ENCODE data around the gene APOL4.
"Not testable (repeated sequence)": the region's sequence is repeated elsewhere in the genome, so short reads cannot be mapped to it uniquely, and the experiment has no call there.

Gene APOL4

GRCh38 chr22:36218648-36219193, 17.1 kb upstream of the APOL4 start:
- in situ Hi-C loops (cut with HindIII; ENCODE audit: low sequenced_read_pairs), result no loop called here
- no peak overlapping the region for H3K4me3 ChIP-seq (ENCODE audit: low read depth, low read length)
- no peak for DNase-seq (ENCODE audit: low read depth)
- no peak for TF ChIP-seq CTCF (IDR thresholded peaks at IDR 0.05; ENCODE audit: low read depth, low read length, missing control alignments)

GRCh38 chr22:36215981-36216380, 14.4 kb upstream of the APOL4 start:
- TF ChIP-seq CTCF (IDR thresholded peaks at IDR 0.05; ENCODE audit: low read depth, low read length, missing control alignments), result no peak
- H3K4me3 ChIP-seq (ENCODE audit: low read depth, low read length), result no peak overlapping the region
- in situ Hi-C loops (cut with HindIII; ENCODE audit: low sequenced_read_pairs), result no loop called here
- DNase-seq (ENCODE audit: low read depth), result no peak

- DNase-seq (ENCODE audit: low read depth), result no peak
- in situ Hi-C loops (cut with HindIII; ENCODE audit: low sequenced_read_pairs), result no loop called here
- no peak overlapping the region for H3K4me3 ChIP-seq (ENCODE audit: low read depth, low read length)
- TF ChIP-seq CTCF (IDR thresholded peaks at IDR 0.05; ENCODE audit: low read depth, low read length, missing control alignments), result no peak
These were observed 12.0 kb upstream of the APOL4 start for GRCh38 chr22:36213586-36213985.

GRCh38 chr22:36212901-36213300, 11.3 kb upstream of the APOL4 start:
- in situ Hi-C loops (cut with HindIII; ENCODE audit: low sequenced_read_pairs), result no loop called here
- TF ChIP-seq CTCF (IDR thresholded peaks at IDR 0.05; ENCODE audit: low read depth, low read length, missing control alignments), result no peak
- no peak overlapping the region for H3K4me3 ChIP-seq (ENCODE audit: low read depth, low read length)
- DNase-seq (ENCODE audit: low read depth), result no peak

- peak; percentile 81 for DNase-seq (ENCODE audit: low read depth)
- no peak for TF ChIP-seq CTCF (IDR thresholded peaks at IDR 0.05; ENCODE audit: low read depth, low read length, missing control alignments)
- in situ Hi-C loops (cut with HindIII; ENCODE audit: low sequenced_read_pairs), result no loop called here
These were observed 9.7 kb upstream of the APOL4 start for GRCh38 chr22:36211237-36211861.

GRCh38 chr22:36210224-36210623, 8.6 kb upstream of the APOL4 start:
- TF ChIP-seq CTCF (IDR thresholded peaks at IDR 0.05; ENCODE audit: low read depth, low read length, missing control alignments), result no peak
- no peak for DNase-seq (ENCODE audit: low read depth)
- in situ Hi-C loops (cut with HindIII; ENCODE audit: low sequenced_read_pairs), result no loop called here
- no peak overlapping the region for H3K4me3 ChIP-seq (ENCODE audit: low read depth, low read length)

More at GRCh38 chr22:36211237-36211861, 9.7 kb upstream of the APOL4 start:
- H3K4me3 ChIP-seq (ENCODE audit: low read depth, low read length), result no peak overlapping the region

GRCh38 chr22:36209488-36209908, 7.9 kb upstream of the APOL4 start:
- H3K4me3 ChIP-seq (ENCODE audit: low read depth, low read length); DNase-seq (ENCODE audit: low read depth); in situ Hi-C loops (cut with HindIII; ENCODE audit: low sequenced_read_pairs): not testable (repeated sequence)
